ENCODE data around the gene RPS23.

GRCh38 chr5:82265047-82265446 is 13.1 kb downstream of the RPS23 start:
- no peak for TF ChIP-seq POU2F2 (IDR thresholded peaks at IDR 0.05; ENCODE audit: low read depth, low read length)
- no peak for TF ChIP-seq POLR2AphosphoS5 (IDR thresholded peaks at IDR 0.05; ENCODE audit: low read depth, low read length)
- TF ChIP-seq POLR2A (IDR thresholded peaks at IDR 0.05; ENCODE audit: low read depth, low read length): no peak
- TF ChIP-seq SPI1 (IDR thresholded peaks at IDR 0.05; ENCODE audit: low read depth, low read length): no peak
